Measurements from ENCODE around the gene IFNA21. TPM values are rescaled to one million over a fixed set of nuclear protein-coding genes. Genes with fewer than 3 reads are reported as not detected.
"Not testable (repeated sequence)": the region's sequence is repeated elsewhere in the genome, so short reads cannot be mapped to it uniquely, and the experiment has no call there.

Gene IFNA21
- not detected for polyA plus RNA-seq (2013, experiment 1 of 2; ENCODE audit: insufficient read length)
- not detected for polyA plus RNA-seq (2013, experiment 2 of 2; ENCODE audit: insufficient read length)

- DNase-seq: not testable (repeated sequence)
Measured at GRCh38 chr9:21166560-21166959, at the start of gene IFNA21. TSS of gene IFNA21 (minus strand) at chr9:21166660. CDS start at chr9:21166612, 48 bp downstream.

DNA sequence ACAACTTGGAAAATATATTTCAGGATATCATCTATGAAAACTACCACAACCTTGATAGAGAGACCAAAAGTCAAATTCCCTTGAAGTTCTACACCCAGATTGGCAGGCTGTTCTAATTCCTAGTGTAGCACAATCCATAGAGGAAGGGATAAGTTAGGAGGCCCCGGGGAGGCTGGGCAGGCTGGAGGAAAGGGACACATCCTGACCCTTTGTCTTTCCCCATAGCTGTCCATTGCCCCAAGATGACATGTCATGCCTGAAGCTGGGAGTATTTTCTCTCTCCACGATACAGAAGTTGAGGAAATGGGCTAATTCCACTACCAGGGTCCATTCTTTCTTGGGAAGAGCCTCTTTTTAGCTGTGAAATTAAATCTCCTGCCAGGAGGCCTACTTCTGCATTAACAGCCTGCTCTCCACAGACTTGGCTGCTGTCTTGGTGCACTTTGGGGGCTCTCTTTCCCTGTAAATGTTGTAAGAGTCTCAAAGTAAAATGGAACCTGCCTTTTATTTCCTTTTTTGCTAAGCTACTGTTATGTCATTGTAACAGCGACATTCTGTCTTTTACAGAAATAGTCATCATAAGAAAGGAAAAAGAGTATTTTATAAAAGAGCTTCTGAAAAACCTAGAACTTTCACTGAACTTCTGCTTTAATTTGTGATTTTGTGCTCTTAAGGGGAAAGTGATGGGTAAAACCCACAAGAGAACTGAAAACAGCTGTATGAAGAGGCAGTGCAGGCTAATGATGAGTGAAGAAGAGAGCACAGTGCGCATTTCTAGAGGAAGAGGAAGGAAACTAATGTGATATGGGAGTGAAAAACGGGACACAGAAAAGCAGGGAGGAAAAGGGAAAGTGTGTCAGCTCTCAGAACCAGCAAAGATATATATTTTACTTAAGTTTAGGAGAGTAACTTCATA lies 47.2 kb upstream of the IFNA21 start:
- DNase-seq: not testable (repeated sequence)

DNA sequence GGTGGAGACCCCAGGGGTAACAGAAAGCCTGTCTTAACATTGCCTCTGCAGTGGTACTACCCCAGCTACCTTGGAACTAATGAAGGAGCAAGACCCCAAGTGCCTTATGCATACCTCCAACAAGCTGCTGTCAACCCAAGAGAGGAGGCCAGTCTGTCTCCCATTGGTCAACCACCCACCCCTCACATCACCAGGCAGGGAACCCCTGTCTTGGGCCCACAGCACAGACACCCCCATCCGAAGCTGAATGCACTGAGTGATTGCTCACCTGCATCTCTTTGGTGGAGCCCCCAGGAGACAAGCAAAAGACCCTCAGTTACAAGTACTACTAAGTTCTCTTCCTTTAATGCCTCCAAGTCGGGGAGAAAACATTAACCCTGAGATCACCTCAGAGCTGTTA lies 45.7 kb upstream of the IFNA21 start:
- DNase-seq: not testable (repeated sequence)

DNA sequence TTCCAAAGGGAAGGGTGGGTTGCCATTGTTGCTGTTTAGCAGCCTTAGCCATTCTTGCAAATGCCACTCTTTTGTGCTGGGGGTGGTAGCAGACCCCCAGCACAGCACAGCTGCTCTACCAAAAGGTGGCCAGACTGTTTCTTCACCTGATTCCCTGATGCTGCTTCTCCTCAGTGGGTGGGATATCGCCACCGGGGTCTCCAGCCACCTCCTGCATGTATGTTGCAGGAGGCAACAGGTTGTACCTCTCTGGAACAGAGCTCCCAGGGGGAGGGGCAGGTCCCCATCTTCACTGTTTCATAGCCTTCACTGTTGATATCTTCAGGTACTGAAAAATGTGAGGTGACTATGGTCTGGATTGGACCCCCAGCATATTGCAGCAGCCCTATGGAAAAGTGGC lies 44.3 kb upstream of the IFNA21 start:
- DNase-seq: not testable (repeated sequence)

- DNase-seq: no peak
Measured at GRCh38 chr9:21210311-21210710, 43.9 kb upstream of the IFNA21 start.

- not testable (repeated sequence) for DNase-seq
Measured at GRCh38 chr9:21207043-21207442, 40.6 kb upstream of the IFNA21 start, which contains the start of gene IFNA10. TSS of gene IFNA10 (minus strand) at chr9:21207143. CDS start at chr9:21207097, 46 bp downstream.

- DNase-seq: no peak
Measured at GRCh38 chr9:21205204-21205603, 38.7 kb upstream of the IFNA21 start.

DNA sequence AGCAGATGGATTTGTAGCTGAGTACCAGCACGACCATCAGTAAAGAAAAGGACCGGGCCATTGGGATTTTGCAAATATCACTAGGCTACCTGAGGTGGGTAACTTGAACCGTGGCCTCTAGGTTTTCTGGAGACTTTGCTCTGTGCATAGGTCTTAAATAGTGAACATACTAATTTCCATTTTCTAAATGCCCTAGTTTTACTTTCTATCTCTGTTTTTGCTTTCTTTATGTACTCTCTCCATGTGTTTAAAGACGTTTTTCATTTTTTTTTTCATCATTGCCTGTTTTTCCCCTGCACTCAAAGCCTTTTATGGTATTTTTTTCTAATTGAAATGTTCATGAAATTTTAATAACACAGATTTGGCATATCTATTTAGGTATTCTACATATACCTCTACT lies 35.6 kb upstream of the IFNA21 start, which contains the start of gene IFNA7:
Gene IFNA7, minus strand, starts transcription at position 101 of the 400 bp plus-strand sequence. Its CDS starts 40 bp downstream, at position 61.
- DNase-seq: not testable (repeated sequence)

GRCh38 chr9:21194867-21195776 lies 28.7 kb upstream of the IFNA21 start:
- DNase-seq: peak; percentile 4

GRCh38 chr9:21187487-21187886 lies 21.0 kb upstream of the IFNA21 start, which contains the start of gene IFNA4:
TSS of gene IFNA4 (minus strand) at chr9:21187587. CDS start at chr9:21187531, 56 bp downstream.
- not testable (repeated sequence) for DNase-seq

GRCh38 chr9:21182810-21183736 lies 16.6 kb upstream of the IFNA21 start:
- DNase-seq: peak; percentile 2

GRCh38 chr9:21174671-21175070 lies 8.2 kb upstream of the IFNA21 start:
- DNase-seq: no peak

DNA sequence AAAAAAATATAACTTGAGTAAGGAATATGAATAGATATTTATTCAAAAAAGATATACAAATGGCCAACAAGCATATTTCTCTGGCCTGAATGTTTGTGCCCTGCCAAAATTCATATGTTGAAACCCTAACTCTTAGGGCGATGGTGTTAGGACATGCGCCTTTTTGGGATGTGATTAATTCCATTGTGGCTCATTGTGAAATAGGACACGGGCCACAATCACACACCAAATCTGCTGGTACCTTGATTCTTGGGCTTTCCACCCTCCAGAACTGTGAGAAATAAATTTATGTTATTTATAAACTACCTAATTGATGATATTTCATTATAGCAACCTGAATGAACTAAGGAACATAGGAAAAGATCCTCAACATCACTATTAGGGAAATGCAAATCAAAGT lies 5.7 kb upstream of the IFNA21 start:
- DNase-seq: no peak

DNA sequence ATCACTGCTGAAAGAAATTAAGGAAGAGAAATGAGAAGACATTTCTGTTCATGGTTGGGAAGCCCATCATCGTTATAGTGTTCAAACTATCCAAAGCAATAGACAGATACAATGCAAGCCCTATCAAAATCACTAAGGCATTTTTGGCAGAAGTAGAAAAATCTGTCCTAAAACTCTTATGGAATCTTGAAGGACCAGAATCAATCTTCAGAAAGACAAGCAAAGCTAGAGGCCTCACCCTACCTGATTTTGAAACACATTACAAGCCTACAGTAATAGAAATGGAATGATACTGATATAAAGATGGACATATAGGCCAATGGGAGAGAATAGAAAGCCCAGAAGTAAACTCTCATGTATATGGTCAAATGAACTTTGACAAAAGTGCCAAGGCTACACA lies 4.9 kb upstream of the IFNA21 start:
- DNase-seq: no peak

DNA sequence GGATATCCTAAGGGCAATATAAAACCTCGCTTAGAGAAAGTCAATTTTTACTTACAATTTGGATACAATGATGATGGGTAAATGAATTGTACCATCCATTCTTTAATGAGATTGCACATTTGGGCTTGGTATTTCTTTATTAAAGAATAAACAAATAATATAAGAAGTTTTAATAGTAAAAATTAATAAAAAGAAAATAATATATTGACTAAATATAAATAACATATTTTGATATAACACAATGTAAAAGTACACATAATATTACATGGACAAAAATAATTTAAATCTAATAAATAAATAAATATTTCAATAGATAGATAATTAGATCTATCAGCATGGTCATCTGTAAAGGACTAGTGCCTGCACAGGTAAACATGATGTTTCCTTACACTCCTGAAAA lies 944 bp downstream of the IFNA21 start:
- DNase-seq: no peak

GRCh38 chr9:21160178-21160577 lies 6.3 kb downstream of the IFNA21 start:
- peak; percentile 14 for DNase-seq

DNA sequence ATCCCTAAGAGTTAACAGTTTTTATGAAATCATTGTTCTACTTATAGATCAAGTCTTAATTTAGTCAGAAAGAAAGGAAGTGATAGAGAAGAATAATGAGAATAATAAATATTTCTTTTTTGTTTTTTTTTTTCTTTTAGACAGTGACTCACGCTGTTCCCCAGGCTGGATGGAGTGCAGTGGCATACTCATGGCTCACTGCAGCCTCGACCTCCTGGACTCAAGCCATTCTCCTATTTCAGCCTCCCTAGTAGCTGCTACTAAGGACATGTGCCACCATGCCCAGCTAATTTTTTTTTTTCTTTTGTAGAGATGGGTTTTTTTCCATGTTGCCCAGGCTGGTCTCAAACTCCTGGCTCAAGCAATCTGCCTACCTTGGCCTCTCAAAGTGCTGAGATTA lies 11.0 kb downstream of the IFNA21 start:
- peak; percentile 30 for DNase-seq

DNA sequence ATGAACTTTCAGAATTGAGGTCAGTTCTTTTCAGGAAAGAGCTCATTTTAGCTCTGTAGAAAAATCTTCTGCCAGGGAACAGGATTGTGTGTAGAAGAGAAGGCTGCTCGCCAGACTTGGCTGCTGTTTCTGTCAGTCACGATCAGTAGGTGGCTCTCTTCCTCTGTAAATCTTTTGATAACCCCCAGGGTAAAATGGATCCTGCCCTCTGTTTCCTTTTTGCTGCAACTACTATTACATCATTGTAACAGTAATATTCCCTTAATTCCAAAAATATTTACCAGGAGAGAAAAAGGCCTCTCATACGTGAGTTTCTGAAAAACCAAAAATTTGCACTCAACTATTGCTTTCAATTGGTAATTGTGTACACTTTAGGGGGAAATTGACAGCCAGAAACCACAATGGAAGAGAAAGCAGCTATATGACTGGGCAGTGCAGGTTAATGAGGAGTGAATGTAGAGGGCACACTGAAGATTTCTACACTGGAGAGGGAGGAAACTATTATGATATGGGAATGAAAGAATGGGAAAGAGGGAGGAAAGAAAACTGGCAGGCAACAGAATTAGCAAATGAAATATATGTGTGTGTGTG lies 12.3 kb downstream of the IFNA21 start:
- peak; percentile 12 for DNase-seq

DNA sequence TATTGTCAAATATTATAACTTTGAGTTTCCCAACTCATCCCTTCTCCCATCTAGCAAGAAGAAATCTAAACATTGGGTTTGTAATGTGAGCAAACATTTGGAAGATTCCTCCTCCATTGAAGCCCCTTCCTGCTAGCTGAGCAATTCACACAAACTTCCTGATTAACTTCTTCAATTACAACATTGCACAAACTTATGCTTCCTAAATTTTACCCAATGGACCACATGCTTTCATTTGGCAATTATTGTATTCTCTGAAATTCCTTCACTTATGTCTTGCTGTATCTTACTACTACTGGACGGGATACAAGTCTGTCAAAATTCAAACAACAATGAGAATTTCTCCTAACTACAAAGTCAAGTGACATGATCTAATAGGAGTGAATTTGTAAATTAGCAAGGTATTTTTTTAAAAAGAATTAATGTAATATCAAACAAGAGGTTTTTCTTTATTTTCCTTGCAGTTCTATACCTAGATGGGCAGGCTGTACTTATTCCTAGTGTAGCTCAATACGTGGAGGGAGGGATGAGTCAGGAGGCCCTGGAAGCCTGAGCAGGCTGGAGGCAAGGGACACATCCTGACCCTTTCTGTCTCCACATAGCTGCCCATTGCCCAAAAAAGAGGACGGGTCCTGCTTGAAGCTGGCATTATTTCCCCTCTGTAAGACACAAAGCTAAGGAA lies 13.0 kb downstream of the IFNA21 start:
- peak; percentile 24 for DNase-seq

DNA sequence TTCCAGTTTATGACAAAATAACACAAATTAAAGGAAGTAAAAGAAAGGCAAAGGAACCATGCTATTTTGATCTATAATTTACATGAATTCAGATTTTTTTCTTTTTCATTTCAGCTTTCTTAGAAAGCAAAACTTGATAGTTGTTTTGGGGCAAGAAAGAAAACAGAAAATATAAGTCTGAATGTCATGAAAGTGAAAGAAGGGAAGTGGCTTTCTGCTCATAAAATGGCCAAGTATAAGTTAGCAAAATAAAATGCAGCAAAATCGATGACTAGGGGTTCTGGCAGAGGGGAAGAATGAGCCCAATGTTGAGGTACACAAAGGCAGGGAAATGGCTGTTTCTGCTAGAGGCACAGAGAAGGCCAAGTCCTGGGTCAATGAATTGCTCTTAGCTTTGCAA lies 21.9 kb downstream of the IFNA21 start:
- DNase-seq: no peak

All from fibroblast of skin of back (primary cell).